ENCODE data around the gene BEND5. TPM values are rescaled to one million over a fixed set of nuclear protein-coding genes. Genes with fewer than 3 reads are reported as not detected.

The BEND5 gene
- total and polyA plus RNA-seq, 10 of the 15 experiments (the other 5 are each of a cell fraction or from before 2014, with no cell fraction given) = 0.26 TPM; not detected in 9

- no peak for TF ChIP-seq BCLAF1 (IDR thresholded peaks at IDR 0.05)
Measured at GRCh38 chr1:48726557-48727215, 50.0 kb downstream of the BEND5 start (continued).

- intact Hi-C loops (cut with micrococcal nuclease; ENCODE audit: unreplicated experiment) = no loop called here
- ATAC-seq (no peak), FAIRE-seq (no peak), DNase-seq (ENCODE audit: low read depth, low spot score) (no peak)
- Histone ChIP-seq H3K4me1 (ENCODE audit: control insufficient read depth, insufficient read depth, low read length) (peaks cover 9% of the 10 kb centered on the region), H3K4me3 (no peak overlapping the region), H3K36me3 (ENCODE audit: control insufficient read depth in 2 of 2, insufficient read depth in 2 of 2, low read length in 1 of 2) (no peaks in the 10 kb centered on the region), H3K9ac (ENCODE audit: control insufficient read depth, insufficient read depth, low read length) (no peak overlapping the region), H3K79me2 (ENCODE audit: control insufficient read depth, insufficient read depth, low read length) (no peaks in the 10 kb centered on the region), H3K27me3 (replicated peaks in 1 of 2; ENCODE audit: control insufficient read depth in 2 of 2, insufficient read depth in 2 of 2, low read length in 1 of 2) (peaks cover 0 to 3% of the 10 kb centered on the region in 2 experiments; a peak in 2 of 4 replicates), H3K9me3 (replicated peaks; ENCODE audit: control insufficient read depth, insufficient read depth, low read length) (no peaks in the 10 kb centered on the region), H2AFZ (ENCODE audit: control insufficient read depth, low read depth, low read length) (no peak overlapping the region), H3K27ac (ENCODE audit: control insufficient read depth, insufficient read depth) (no peak overlapping the region), H4K20me1 (ENCODE audit: control insufficient read depth, insufficient read depth) (no peaks in the 10 kb centered on the region), H3K4me2 (ENCODE audit: control insufficient read depth, insufficient read depth) (no peak overlapping the region)
- BruUV-seq (replicated peaks) = no TSS peak
- ChIA-PET POLR2A (no interaction called here), RAD21 (ENCODE audit: unreplicated experiment) (no interaction called here), CTCF (no interaction called here), SMC1A (ENCODE audit: uncharacterized antibody, unreplicated experiment) (no interaction called here)
- TF ChIP-seq SPI1 (IDR thresholded peaks at IDR 0.05; ENCODE audit: borderline replicate concordance, insufficient read depth, low read depth, low read length) (no peak), TCF7 (IDR thresholded peaks at IDR 0.05; ENCODE audit: borderline replicate concordance) (no peak), RFX5 (IDR thresholded peaks at IDR 0.05; ENCODE audit: low read depth, low read length) (no peak), WRNIP1 (IDR thresholded peaks at IDR 0.05; ENCODE audit: borderline replicate concordance, low read depth, low read length) (no peak)
- in situ Hi-C loops (cut with MboI) = no loop called here
- WGBS (ENCODE audit: insufficient coverage, insufficient replicate concordance, low lambda C conversion rate, missing lambda C conversion rate) = 91% methylated on average over 2 of the region's 2 CpGs
Measured at GRCh38 chr1:48726139-48726538, 50.6 kb downstream of the BEND5 start.

Data from GM12878 (cell line).